Fibroblast of peridontal ligament (primary cell): ENCODE measurements around the gene CCDC152.
A peak's percentile ranks its signal among the peaks of the same experiment; 100 is the strongest.
"Not testable (repeated sequence)": the region's sequence is repeated elsewhere in the genome, so short reads cannot be mapped to it uniquely, and the experiment has no call there.

ENCODE experiments used
- DNase-seq: peaks from one replicate; pipeline ENCODE4 v3.0.0-alpha.2; 2010; ENCODE audit errors: extremely low read depth

CCDC152 gene

DNA sequence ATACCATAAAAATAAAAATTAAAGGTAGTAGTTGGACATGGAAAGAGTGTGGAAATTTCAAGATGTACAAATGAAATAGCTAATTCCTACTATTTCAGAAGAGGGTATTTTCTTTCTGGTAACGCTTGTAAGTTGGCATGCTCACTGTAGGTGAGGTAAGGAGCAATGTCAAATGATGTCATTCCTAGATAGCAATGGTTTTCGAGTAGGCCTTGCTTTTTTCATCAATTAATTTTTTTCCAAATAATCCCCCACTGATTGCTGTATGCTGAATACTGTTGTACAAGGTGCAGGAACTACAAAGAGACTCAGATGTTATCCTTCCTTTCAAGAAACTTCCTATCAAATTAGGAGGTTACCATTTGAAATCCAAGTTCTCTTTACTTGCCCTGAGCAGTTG is 56.0 kb downstream of the CCDC152 start:
- DNase-seq, result no peak

- no peak for DNase-seq
Observed at GRCh38 chr5:42813533-42813932, 56.9 kb downstream of the CCDC152 start.

GRCh38 chr5:42816546-42816945 is 59.9 kb downstream of the CCDC152 start:
- not testable (repeated sequence) for DNase-seq

DNA sequence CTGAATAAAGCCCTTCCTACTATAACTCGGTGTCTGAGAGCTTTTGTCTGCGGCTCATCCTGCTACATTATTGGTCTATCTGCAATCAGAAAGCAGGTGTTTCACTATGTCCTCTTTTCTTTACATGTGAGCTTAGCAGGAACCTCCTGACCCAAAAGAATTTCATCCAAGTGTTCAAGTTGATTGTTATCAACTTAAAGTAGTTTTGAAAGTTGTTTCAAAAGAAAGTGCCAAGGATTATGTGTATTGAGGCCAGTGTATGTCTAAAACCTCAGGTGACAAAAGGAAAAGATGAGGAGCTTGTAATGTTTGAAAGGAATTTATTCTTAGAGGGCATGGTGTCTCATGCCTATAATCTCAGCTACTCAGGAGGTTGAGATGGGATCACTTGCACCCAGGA is 63.1 kb downstream of the CCDC152 start:
- DNase-seq, result no peak

DNA sequence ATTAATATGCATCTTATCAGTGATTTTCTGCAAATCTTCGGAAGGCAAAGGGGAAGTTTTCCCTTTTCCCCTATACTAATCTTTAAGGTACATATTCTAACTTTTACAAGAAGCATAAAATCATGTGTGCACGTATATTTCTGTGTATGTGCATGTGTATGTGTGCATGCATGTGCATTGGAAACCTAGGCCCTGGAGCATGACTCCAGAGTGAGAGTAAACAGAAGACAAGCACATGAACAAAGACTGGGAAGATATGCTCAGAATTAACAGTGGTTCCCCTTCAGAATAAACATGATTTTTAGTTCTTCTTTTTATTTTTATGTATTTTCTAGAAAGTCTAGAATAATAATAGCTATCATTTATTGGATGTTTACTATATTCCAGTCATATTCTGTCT is 65.9 kb downstream of the CCDC152 start:
- no peak for DNase-seq

GRCh38 chr5:42824347-42824976 is 67.8 kb downstream of the CCDC152 start:
- DNase-seq, result no peak

GRCh38 chr5:42825422-42826148 is 69.0 kb downstream of the CCDC152 start:
- DNase-seq, result no peak

- no peak for DNase-seq
Observed at GRCh38 chr5:42826757-42827515, 70.3 kb downstream of the CCDC152 start.

DNA sequence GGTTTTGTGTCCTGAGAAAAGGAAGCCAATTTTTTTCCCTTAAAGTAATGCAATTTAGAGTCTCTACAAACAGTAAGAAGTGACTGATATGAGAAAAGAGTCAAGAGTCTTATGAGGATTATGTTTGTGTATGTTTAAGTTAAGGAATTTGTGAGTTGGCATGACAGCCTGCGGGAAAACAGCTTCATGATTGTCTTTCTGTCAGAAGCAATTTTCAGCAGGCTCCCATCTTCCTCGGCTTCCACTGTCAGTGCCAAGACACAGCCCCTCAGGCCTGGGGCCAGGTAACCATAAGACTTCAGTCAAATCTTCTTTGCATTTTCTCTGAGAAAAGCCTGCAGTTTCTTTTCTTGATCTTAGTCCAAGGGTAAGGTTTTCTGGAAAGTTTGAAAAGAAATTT is 72.1 kb downstream of the CCDC152 start:
- peak; percentile 74 for DNase-seq

GRCh38 chr5:42830924-42831323 is 74.3 kb downstream of the CCDC152 start:
- DNase-seq, result no peak

GRCh38 chr5:42832060-42832459 is 75.4 kb downstream of the CCDC152 start:
- DNase-seq, result no peak

DNA sequence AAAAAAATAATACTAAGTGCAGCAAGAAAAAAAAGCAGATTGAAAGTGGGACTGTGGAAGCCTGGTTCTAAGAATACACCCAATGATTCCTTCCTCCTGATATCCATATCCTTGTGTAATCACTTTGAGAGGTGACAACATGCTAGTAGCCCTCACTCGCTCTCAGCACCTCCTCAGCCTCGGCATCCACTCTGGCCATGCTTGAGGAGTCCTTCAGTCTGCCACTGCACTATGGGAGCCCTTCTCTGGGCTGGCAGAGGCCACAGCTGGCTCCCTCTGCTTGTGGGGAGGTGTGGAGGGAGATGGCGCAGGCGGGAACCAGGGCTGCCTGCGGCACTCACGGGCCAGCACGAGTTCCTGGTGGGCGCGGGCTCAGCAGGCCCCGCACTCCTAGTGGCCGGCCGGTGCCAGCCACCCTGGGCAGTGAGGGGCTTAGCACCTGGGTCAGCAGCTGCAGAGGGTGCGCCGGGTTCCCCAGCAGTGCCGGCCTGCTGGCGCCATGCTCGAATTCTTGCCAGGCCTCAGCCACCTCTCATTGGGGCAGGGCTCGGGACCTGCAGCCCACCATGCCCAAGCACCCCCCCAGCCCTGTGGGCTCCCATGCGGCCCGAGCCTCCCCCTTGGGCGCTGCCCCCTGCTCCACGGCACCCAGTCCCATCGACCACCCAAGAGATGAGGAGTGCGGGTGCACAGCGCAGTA is 79.6 kb downstream of the CCDC152 start:
- no peak for DNase-seq

DNA sequence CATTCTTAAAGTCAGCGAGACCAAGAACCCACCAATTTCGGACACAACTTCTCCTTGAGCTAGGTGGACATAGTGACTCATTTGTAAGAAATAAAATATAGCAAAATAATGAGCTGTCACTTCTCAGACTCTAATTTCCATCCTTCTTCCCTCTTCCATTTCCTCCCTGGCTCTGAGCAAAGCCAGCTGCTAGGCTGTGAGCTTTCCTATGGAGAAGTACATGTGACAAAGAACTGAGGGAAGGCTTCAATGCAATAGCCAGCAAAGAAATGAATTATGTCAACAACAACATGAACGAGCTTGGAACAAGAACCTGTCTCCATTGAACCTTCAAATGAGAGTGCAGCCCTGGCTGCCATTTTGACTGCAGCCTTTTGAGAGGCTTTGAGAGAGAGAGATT is 81.0 kb downstream of the CCDC152 start:
- DNase-seq, result no peak

DNA sequence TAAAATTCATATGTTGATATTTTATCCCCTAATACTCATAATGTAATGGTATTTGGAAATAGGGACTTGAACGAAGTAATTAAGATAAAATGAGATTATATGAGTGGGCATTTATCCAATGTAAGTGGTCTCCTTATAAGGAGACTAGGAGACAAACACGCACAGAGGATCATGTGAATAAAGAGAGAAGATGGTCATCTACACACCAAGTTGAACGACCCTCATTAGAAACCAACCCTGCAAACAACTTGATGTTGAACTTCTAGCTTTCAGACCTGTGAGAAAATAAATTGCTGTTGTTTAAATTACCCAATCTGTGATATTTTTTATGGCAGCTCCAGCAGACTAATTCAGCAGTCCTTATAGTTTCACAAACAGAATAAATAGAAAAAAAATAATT is 82.6 kb downstream of the CCDC152 start:
- no peak for DNase-seq

- DNase-seq, result peak; percentile 99
Observed at GRCh38 chr5:42840269-42840668, 83.7 kb downstream of the CCDC152 start.

- DNase-seq, result no peak
Observed at GRCh38 chr5:42840842-42841567, 84.4 kb downstream of the CCDC152 start.

- no peak for DNase-seq
Observed at GRCh38 chr5:42842921-42843641, 86.5 kb downstream of the CCDC152 start.

- DNase-seq, result no peak
Observed at GRCh38 chr5:42843675-42844292, 87.2 kb downstream of the CCDC152 start.

- not testable (repeated sequence) for DNase-seq
Observed at GRCh38 chr5:42844408-42844807, 87.8 kb downstream of the CCDC152 start.

DNA sequence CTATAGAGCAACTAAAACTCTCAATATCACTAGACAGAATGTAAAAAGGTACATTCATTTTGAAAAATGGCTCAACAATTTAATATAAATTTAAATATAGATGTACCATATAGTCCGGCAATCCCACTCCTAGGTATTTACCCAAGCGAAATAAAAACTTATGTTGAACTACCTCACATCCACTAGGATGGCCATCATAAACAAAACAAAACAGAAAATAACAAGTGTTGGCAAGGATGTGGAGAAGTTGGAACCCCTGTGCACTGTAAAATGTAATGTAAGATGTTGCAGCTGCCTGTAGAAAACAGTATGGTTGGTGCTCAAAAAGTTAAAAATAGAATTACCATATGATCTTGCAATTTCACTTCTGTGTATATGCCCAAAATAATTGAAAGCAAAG is 91.9 kb downstream of the CCDC152 start:
- DNase-seq, result no peak
